Measurements from ENCODE around the gene SYT7. TPM values are rescaled to one million over a fixed set of nuclear protein-coding genes. Genes with fewer than 3 reads are reported as not detected.

The SYT7 gene
- polyA plus RNA-seq, 1 experiment, result 0.45 TPM

DNA sequence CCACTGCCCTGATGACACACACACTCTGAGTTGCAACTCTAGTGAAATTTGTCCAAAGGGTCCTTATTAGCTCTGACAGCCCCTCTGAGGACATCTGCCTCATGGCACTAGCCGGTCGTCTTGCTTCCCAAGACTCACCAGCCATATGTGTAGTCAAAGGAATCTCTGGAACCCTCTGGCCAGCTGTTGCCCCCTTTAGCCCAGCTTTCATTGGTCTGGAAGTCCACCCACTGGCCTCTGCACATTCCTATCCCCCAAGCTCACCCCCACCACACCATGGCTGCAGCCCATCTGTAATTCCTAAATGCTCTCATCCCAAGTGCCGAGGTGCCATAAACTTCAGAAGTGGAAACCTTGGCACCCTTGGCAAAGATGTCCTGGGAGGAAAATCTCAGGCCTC is 24.3 kb downstream of the SYT7 start:
- Histone ChIP-seq H3K27ac (ENCODE audit: low read depth, low read length) (no peak overlapping the region), H3K4me3 (ENCODE audit: low read depth, low read length) (no peak overlapping the region), H3K9me3 (ENCODE audit: control insufficient read depth, insufficient read depth, low read length) (no peaks in the 10 kb centered on the region), H3K27me3 (ENCODE audit: control insufficient read depth, insufficient read depth, low read length) (peaks cover 83% of the 10 kb centered on the region)
- CTCF ChIA-PET, result no interaction called here
- TF ChIP-seq, protein P1, sequence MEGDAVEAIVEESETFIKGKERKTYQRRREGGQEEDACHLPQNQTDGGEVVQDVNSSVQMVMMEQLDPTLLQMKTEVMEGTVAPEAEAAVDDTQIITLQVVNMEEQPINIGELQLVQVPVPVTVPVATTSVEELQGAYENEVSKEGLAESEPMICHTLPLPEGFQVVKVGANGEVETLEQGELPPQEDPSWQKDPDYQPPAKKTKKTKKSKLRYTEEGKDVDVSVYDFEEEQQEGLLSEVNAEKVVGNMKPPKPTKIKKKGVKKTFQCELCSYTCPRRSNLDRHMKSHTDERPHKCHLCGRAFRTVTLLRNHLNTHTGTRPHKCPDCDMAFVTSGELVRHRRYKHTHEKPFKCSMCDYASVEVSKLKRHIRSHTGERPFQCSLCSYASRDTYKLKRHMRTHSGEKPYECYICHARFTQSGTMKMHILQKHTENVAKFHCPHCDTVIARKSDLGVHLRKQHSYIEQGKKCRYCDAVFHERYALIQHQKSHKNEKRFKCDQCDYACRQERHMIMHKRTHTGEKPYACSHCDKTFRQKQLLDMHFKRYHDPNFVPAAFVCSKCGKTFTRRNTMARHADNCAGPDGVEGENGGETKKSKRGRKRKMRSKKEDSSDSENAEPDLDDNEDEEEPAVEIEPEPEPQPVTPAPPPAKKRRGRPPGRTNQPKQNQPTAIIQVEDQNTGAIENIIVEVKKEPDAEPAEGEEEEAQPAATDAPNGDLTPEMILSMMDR (IDR thresholded peaks at IDR 0.05; ENCODE audit: low read depth, low read length), result no peak
- DNase-seq (ENCODE audit: low read depth, low spot score), result no peak
- POLR2A ChIA-PET, result no interaction called here

- ChIA-PET POLR2A (no interaction called here), CTCF (no interaction called here)
- Histone ChIP-seq H3K9me3 (ENCODE audit: control insufficient read depth, insufficient read depth, low read length) (no peaks in the 10 kb centered on the region), H3K27ac (ENCODE audit: low read depth, low read length) (no peak overlapping the region), H3K4me3 (ENCODE audit: low read depth, low read length) (no peak overlapping the region), H3K27me3 (ENCODE audit: control insufficient read depth, insufficient read depth, low read length) (peaks cover 76% of the 10 kb centered on the region)
- no peak for DNase-seq (ENCODE audit: low read depth, low spot score)
- TF ChIP-seq, protein P1 (IDR thresholded peaks at IDR 0.05; ENCODE audit: low read depth, low read length), result no peak
Observed at GRCh38 chr11:61555978-61556377, 24.9 kb downstream of the SYT7 start.

GRCh38 chr11:61555051-61555969 is 25.6 kb downstream of the SYT7 start:
- H3K9me3 ChIP-seq (ENCODE audit: control insufficient read depth, insufficient read depth, low read length), result no peaks in the 10 kb centered on the region
- H3K27ac ChIP-seq (ENCODE audit: low read depth, low read length), result no peak overlapping the region
- no peak for DNase-seq (ENCODE audit: low read depth, low spot score)
- TF ChIP-seq, protein P1 (IDR thresholded peaks at IDR 0.05; ENCODE audit: low read depth, low read length), result no peak
- CTCF ChIA-PET, result interaction anchor here (0.6 kb wide), 1 partner anchor 24 kb away, joined by 3 read pairs; no protein-coding TSS in a partner anchor
- no peak overlapping the region for H3K4me3 ChIP-seq (ENCODE audit: low read depth, low read length)
- POLR2A ChIA-PET, result no interaction called here
- H3K27me3 ChIP-seq (ENCODE audit: control insufficient read depth, insufficient read depth, low read length), result peaks cover 71% of the 10 kb centered on the region

GRCh38 chr11:61554172-61554988 is 26.5 kb downstream of the SYT7 start:
- ChIA-PET CTCF (interaction anchor here (0.6 to 1.0 kb wide), 2 partner anchors 25 to 109 kb away, joined by 3 to 4 read pairs; no protein-coding TSS in a partner anchor), POLR2A (no interaction called here)
- H3K27ac ChIP-seq (ENCODE audit: low read depth, low read length), result no peak overlapping the region
- H3K9me3 ChIP-seq (ENCODE audit: control insufficient read depth, insufficient read depth, low read length), result no peaks in the 10 kb centered on the region
- TF ChIP-seq, protein P1 (IDR thresholded peaks at IDR 0.05; ENCODE audit: low read depth, low read length), result no peak
- H3K27me3 ChIP-seq (ENCODE audit: control insufficient read depth, insufficient read depth, low read length), result peaks cover 64% of the 10 kb centered on the region
- no peak overlapping the region for H3K4me3 ChIP-seq (ENCODE audit: low read depth, low read length)
- no peak for DNase-seq (ENCODE audit: low read depth, low spot score)

Data from AG04450 (cell line).